GM18873 (cell line): ENCODE data around the gene MPP1.

Experiments used
- ATAC-seq: cut with Tn5 transposase; IDR thresholded peaks from one replicate; pipeline ENCODE4 v1.9.1; 2021; ENCODE audit warnings: mild to moderate bottlenecking, moderate library complexity, moderate number of reproducible peaks; ENCODE audit not compliant: unreplicated experiment, low FRiP score

The MPP1 gene

GRCh38 chrX:154779261-154779660 lies 26.0 kb downstream of the MPP1 start:
- ATAC-seq = no peak

DNA sequence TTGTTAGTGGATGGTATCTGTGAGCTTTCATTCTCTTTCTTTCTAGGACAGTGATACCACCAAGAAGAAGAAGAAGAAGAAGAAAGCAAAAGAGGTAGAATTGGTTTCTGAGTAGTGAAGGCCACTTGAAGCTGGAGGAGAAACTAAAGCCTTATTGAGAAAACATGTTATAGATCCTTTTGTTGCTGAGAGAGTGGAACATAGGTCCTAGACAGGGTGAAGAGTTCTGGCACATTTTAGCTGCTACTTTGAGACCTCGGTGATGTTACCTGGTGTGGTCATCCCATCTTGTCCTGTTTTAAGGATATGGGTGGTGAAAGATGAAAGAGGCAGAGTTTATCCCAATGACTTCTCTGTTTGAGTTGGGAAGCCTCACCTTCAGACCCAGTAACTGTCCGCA lies 28.5 kb downstream of the MPP1 start:
- no peak for ATAC-seq

DNA sequence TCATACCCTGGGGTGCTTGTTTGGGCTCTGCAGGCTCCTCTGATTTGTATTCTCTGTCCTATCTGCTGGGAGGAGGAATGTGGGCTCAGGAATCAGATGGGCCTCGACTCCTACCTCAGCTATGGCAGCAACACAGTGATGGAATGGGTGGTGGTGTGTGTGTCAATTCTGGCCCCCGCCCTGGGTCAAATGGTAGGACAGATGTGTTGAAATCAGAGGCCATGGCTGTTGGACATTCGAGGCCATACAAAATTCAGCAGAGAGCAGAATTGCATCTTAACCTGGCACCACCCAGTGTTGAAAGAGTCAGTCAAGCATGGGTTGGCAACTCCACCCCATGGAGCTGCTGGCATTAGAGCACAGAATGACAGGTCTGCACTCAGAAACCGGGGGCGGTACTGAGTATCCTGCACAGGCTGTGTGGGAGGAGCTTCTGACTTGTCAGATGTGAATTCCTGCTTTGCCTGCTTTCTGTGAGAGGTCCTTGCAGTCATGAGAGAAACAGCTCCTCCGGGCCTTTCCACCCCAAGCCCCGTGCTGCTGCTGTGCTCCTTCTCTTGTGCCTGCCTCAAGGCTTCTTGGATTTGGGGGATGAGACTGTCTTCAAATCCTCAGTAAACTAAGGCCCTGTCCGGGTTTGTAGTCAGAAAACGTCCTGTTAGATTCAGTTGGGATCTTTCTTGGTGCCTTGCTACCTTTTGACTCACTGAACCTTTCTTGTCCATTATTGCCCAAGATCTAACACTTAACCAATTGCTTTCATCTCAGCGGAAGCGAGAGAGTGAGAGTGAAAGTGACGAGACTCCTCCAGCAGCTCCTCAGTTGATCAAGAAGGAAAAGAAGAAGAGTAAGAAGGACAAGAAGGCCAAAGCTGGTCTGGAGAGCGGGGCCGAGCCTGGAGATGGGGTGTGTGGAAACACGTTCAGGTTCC lies 29.6 kb downstream of the MPP1 start:
- no peak for ATAC-seq

DNA sequence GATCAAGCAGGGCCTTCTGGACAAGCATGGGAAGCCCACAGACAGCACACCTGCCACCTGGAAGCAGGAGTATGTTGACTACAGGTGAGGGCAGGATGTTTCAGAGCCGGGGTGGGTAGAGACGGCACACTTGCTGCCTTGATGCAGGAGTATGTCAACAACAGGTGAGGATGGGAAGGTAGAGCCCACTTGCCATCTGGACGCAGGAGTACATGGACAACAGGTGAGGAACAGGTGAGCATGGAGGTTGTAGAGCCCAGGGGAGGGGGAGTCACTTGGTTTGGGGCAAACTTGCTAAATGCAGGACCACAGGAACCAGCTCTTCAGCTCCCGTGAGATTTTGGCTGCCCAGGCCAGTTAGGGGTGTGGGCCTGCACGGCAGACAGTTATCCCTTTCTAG lies 30.7 kb downstream of the MPP1 start:
- no peak for ATAC-seq

GRCh38 chrX:154762537-154763296 lies 42.6 kb downstream of the MPP1 start, which contains the start of gene DKC1:
DKC1 (plus strand) TSS chrX:154762864; CDS start chrX:154762966, 102 bp downstream.
- peak; percentile 79 for ATAC-seq

DNA sequence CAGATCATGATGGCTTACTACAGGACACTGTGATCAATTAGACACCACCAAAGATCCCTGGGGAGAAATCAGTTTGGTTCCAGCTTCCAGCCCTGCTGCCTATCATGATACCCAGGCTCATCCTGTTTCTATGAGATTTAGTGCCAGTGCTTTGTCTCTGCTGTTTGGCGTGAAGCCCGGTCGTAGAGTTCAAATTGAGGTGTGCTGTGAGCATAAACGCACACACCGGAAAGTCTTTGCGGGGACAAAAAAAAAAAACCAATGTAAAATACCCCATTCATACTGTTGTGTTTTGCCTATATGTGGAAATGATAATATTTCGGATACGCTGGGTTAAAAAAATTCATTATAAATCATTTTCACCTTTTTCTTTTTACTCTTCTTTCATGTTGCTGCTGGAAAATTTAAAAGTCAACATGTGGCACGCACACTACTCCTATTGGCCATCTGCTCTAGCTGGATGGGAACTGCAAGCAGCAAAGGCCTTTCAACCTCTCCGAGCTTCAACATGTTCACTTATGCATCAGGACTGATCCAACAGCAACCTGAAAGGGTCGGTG lies 43.2 kb downstream of the MPP1 start:
- ATAC-seq = no peak

DNA sequence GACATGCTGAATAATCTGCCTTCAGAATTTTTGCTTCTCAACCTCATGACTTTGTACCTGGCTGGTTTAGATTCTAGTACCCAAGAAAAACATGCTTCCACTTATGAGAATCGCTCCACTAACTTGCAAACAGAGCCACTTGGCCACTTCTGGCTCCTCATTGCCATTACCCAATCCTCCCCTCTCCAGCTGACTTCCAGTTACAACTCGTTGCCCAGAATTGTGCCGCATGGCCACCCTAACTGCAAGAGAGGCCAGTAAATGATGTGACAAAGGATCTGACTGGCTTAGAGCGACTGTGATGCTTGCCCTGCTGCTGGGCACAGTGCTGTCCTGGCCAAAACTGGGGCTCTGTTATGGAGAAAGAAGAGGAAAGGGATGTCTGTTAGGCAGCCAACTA lies 46.6 kb downstream of the MPP1 start:
- ATAC-seq = no peak

DNA sequence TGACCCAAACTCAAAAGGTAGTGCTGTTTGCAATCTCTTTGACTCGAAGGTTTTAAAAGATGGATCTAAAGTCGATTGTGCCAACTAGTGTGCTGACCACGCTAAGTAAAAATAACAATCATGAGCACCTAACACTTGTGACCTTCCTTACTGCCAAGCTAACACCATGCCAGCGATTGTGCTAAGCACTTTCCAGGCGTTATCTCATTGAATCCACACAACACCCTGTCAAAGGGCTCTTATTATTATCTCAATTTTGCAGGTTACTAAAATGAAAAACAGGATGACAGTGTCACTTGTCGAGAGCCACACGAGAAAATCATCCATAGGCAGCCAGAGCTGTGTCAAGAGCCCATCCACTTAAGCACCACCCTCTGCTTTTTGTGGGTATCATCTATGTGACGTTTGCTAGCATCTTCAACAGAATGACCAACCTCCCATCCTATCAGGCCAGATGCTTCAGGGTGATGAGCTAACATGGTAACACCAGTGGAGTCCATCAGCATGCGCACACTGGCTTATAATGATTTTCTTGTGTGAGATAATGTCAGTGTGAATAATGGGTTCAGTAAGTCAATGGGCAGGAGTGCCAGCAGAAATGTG lies 53.5 kb downstream of the MPP1 start:
- no peak for ATAC-seq

- no peak for ATAC-seq
These were observed 54.0 kb downstream of the MPP1 start for GRCh38 chrX:154751203-154751668.

- no peak for ATAC-seq
These were observed 54.7 kb downstream of the MPP1 start, which contains the start of gene GAB3 for GRCh38 chrX:154750301-154751202. GAB3 (minus strand) TSS chrX:154751077; CDS start chrX:154751025, 52 bp downstream.

DNA sequence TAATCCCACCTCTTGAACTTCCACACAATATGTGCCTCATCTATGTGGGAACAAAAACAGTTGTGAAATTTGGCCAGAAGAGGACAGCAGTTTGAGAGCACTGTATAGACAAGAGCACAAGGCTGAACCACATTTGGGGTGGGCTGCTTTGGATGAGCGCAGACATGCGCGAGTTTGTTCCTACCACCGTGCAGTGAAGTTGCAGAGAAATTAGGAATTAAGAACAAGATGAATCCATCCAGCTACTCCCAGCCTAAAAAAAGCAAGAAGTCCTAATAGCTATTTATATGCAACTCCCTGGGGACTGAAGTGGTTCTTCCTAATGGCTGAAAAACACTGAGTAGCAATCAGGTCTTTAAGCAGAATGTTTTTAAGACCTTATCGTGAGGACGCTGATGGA lies 55.4 kb downstream of the MPP1 start:
- no peak for ATAC-seq

GRCh38 chrX:154748712-154749339 lies 56.5 kb downstream of the MPP1 start:
- peak; percentile 64 for ATAC-seq

GRCh38 chrX:154742613-154743012 lies 62.7 kb downstream of the MPP1 start:
- no peak for ATAC-seq

GRCh38 chrX:154739952-154740465 lies 65.3 kb downstream of the MPP1 start:
- no peak for ATAC-seq

DNA sequence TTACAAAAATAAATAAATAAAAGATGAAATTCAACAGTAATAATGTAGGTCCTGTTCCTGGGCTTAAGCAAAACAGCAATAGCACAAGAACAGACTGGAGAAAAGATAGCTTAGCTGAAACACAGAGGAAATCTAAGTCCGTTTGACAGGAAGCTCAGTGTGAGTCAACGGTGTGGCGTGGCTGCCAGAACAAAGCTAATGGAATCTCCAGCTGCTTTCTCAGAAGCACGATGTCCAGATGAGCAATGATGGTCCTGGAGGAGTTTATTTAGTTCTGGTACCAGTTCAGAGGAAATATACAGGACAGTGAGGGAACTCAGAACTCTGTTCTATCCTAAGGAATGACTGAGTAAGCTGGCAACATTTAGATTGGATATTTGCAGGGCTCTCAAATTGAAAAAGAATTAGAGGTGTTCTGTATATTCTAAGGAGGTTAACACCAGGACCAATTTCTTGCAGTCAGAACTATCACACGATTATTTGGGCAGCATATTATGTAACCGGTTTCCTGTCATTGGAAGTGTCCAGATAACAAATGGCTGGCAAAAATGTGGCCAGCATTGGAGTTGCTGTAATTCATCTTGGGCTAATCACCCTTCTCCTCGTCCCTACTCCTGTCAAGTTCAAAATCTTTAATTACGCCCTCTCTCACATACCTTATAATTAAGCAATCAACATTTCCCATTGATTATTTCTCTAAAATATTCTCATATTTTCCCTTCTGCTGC lies 67.1 kb downstream of the MPP1 start:
- no peak for ATAC-seq

- ATAC-seq = no peak
These were observed 68.1 kb downstream of the MPP1 start for GRCh38 chrX:154737136-154737535.

GRCh38 chrX:154735695-154736393 lies 69.4 kb downstream of the MPP1 start:
- no peak for ATAC-seq
